ENCODE results near the gene PPP4R4.

Gene PPP4R4

DNA sequence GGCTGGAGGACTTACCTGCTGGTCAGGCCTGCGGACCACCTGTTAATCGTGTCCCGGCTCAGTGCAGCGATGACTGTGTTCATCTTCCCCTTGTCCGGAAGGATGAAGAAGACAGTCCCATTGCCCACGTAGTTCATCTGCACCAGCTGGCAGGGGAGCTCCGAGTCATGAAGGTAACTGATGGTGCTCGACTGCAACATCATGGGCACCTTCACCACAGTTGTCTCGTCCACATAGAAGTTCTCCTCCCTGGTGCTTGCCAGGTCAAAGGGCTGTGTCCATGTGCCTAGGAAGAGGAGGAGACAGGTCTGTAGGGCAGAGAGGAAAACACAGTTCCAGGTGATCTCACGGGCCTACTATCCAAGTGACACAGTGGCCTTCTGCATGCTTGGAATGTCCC lies 135.6 kb downstream of the PPP4R4 start:
- FAIRE-seq (no peak), DNase-seq (ENCODE audit: insufficient read length, low spot score) (no peak)

GRCh38 chr14:94310248-94310647 lies 136.1 kb downstream of the PPP4R4 start:
- DNase-seq (ENCODE audit: insufficient read length, low spot score) (no peak), FAIRE-seq (no peak)
- TF ChIP-seq POLR2A (IDR thresholded peaks at IDR 0.05; ENCODE audit: low read depth, low read length): no peak

More for the DNA sequence above, 135.6 kb downstream of the PPP4R4 start:
- no peak for TF ChIP-seq POLR2A (IDR thresholded peaks at IDR 0.05; ENCODE audit: low read depth, low read length)

- no peak for TF ChIP-seq POLR2A (IDR thresholded peaks at IDR 0.05; ENCODE audit: low read depth, low read length)
- FAIRE-seq: no peak
- DNase-seq (ENCODE audit: insufficient read length, low spot score): no peak
Measured at GRCh38 chr14:94312481-94313246, 138.5 kb downstream of the PPP4R4 start.

DNA sequence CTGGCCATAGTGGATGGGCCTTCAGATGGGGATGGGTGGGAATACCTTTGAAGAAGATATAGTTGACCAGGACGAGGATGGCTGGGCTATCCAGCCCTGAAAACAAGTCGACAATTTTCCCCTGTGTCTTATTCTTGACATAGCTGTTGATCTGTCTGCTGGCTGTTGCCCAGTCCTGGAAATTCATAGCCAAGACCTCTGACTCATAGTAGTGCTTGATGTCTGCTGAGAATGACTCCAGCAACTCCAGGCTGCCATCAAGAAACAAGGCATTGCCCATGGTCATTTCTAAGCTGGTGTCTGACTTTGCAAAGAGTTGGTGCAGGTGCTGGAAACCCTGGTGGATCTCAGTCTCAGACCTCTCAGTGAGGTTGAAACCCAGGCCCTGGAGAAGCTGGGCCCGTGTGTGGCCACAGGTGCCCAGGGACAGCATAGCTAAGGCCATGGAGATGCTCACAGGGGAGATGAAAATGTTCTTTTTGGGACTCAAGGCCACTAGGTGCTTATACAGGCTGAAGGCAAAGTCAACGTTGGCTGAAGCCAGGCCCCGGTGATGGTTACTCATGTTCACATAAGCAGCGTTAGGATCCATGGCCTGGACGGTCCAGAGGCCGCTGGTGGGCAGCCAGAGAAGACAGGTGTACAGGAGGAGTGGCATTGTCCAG lies 140.0 kb downstream of the PPP4R4 start:
- TF ChIP-seq POLR2A (IDR thresholded peaks at IDR 0.05; ENCODE audit: low read depth, low read length): no peak
- FAIRE-seq (no peak), DNase-seq (ENCODE audit: insufficient read length, low spot score) (no peak)

- no peak for DNase-seq (ENCODE audit: insufficient read length, low spot score)
- no peak for TF ChIP-seq POLR2A (IDR thresholded peaks at IDR 0.05; ENCODE audit: low read depth, low read length)
- no peak for FAIRE-seq
Measured at GRCh38 chr14:94314890-94315289, 140.8 kb downstream of the PPP4R4 start.

- DNase-seq (ENCODE audit: insufficient read length, low spot score): no peak
Measured at GRCh38 chr14:94316692-94317091, 142.6 kb downstream of the PPP4R4 start.

GRCh38 chr14:94317259-94317658 lies 143.1 kb downstream of the PPP4R4 start:
- FAIRE-seq: no peak
- DNase-seq (ENCODE audit: insufficient read length, low spot score): no peak
- TF ChIP-seq POLR2A (IDR thresholded peaks at IDR 0.05; ENCODE audit: low read depth, low read length): no peak

More at GRCh38 chr14:94316692-94317091, 142.6 kb downstream of the PPP4R4 start:
- no peak for FAIRE-seq
- no peak for TF ChIP-seq POLR2A (IDR thresholded peaks at IDR 0.05; ENCODE audit: low read depth, low read length)

DNA sequence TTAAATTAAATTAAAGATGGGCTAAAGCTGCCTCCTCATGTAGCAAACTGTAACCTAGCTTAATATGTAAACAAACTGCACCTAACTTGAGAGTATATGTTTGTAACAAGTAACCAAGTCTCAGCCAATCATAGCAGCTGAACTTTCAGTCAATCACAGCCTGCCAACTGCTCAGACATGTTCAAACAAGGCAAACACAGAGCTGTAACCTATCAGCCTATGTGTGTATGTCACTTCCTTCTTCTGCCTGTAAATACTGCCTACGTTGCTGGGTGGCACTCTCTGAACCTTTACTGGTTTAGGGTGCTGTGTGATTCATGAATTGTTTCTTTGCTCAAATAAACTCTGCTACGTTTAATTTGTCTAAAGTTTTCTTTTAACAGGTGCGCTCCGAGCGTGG lies 146.1 kb downstream of the PPP4R4 start:
- TF ChIP-seq POLR2A (IDR thresholded peaks at IDR 0.05; ENCODE audit: low read depth, low read length): no peak
- no peak for DNase-seq (ENCODE audit: insufficient read length, low spot score)
- FAIRE-seq: no peak

GRCh38 chr14:94321421-94322271 lies 147.5 kb downstream of the PPP4R4 start:
- no peak for TF ChIP-seq POLR2A (IDR thresholded peaks at IDR 0.05; ENCODE audit: low read depth, low read length)
- DNase-seq (ENCODE audit: insufficient read length, low spot score): no peak
- FAIRE-seq: no peak

DNA sequence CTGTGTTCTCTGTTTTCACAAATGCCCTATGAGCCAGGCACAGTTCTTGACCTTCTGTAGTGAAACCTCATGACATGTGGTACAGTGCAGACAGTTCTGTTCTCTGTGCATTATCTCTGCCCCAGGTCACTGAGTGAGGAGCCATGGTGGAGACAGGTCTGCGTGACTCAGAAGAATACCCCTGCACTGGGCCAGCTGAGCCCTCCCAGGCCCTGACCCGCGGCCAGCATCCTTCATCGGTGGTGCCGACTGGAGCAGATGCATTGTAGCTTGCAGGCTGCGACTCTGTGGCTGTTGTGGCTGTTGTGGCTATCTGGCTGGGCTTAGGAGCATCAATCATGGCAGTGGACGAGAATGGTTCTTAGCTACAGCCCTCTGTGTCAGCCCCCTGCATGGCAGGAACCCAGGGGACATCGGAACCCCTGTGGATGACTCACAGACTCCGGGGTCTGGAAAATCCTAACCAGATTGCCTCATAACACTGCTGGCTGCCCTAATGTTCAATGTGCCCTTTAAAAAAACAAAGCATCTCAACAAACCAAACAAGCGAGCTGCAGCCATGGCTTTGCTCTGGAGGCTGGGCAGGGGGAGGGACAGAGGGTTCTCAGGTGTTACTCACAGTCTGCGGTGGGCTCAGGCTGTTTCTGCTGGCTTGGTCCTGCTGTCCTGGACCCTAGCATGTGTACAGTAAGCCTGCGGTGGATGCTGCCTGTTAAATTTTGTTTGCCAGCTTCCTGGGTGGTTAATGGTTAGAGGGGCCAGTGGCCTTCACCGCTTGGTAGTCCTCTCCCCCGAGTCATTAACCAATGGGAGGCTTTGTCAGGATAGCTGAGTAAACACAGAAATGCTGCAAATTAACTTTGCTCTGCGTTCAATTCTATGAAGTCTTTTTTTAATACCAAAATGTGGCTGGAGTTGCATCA lies 148.8 kb downstream of the PPP4R4 start, which contains the start of gene SERPINA6:
SERPINA6 (minus strand) TSS at position 689 of the 923 bp plus-strand sequence. CDS start 8,688 bp downstream, outside the sequence.
- no peak for DNase-seq (ENCODE audit: insufficient read length, low spot score)
- no peak for TF ChIP-seq POLR2A (IDR thresholded peaks at IDR 0.05; ENCODE audit: low read depth, low read length)
- no peak for FAIRE-seq

DNA sequence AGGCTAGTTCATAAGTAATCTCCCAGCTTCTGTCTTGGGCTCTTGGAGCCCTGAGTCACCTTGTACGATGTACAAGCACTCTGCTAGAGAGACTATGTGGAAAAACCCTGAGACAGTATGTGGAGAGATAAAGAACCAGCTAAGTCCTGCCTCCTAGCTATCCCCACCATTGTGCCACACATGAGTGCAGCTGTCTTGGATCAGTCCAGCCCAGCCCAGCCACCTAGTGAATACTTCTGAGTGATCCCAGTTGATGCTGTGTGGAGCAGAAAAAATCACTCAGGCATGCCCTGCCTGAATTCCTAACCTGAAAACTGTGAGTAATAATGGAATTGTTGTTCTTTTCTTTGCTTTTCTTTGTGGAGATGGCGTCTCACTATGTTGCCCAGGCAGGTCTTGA lies 154.1 kb downstream of the PPP4R4 start:
- FAIRE-seq (no peak), DNase-seq (ENCODE audit: insufficient read length, low spot score) (no peak)
- no peak for TF ChIP-seq POLR2A (IDR thresholded peaks at IDR 0.05; ENCODE audit: low read depth, low read length)
